GM19035 (cell line): ENCODE measurements around the gene ARAP2.

Source experiments
- ATAC-seq: cut with Tn5 transposase; IDR thresholded peaks from one replicate; pipeline ENCODE4 v1.9.1; 2021; ENCODE audit not compliant: unreplicated experiment

Gene ARAP2

GRCh38 chr4:36130641-36131040, 113.7 kb downstream of the ARAP2 start:
- ATAC-seq = no peak

- no peak for ATAC-seq
Observed at GRCh38 chr4:36128689-36129088, 115.6 kb downstream of the ARAP2 start.

GRCh38 chr4:36123906-36124305, 120.4 kb downstream of the ARAP2 start:
- ATAC-seq = no peak

- no peak for ATAC-seq
Observed at GRCh38 chr4:36115312-36115711, 129.0 kb downstream of the ARAP2 start.

- no peak for ATAC-seq
Observed at GRCh38 chr4:36111172-36111571, 133.1 kb downstream of the ARAP2 start.

- ATAC-seq = no peak
Observed at GRCh38 chr4:36099509-36099908, 144.8 kb downstream of the ARAP2 start.

- ATAC-seq = no peak
Observed at GRCh38 chr4:36094995-36095394, 149.3 kb downstream of the ARAP2 start.

- no peak for ATAC-seq
Observed at GRCh38 chr4:36091997-36092396, 152.3 kb downstream of the ARAP2 start.

- no peak for ATAC-seq
Observed at GRCh38 chr4:36088542-36088941, 155.8 kb downstream of the ARAP2 start.

- no peak for ATAC-seq
Observed at GRCh38 chr4:36086261-36086786, 158.0 kb downstream of the ARAP2 start.

GRCh38 chr4:36082817-36083216, 161.5 kb downstream of the ARAP2 start:
- no peak for ATAC-seq

GRCh38 chr4:36081185-36081584, 163.1 kb downstream of the ARAP2 start:
- ATAC-seq = peak; percentile 87

GRCh38 chr4:36079666-36080065, 164.6 kb downstream of the ARAP2 start:
- ATAC-seq = no peak

- ATAC-seq = no peak
Observed at GRCh38 chr4:36078319-36078718, 166.0 kb downstream of the ARAP2 start.

GRCh38 chr4:36072529-36072928, 171.8 kb downstream of the ARAP2 start:
- no peak for ATAC-seq

- no peak for ATAC-seq
Observed at GRCh38 chr4:36067116-36067515, 177.2 kb downstream of the ARAP2 start.

- ATAC-seq = no peak
Observed at GRCh38 chr4:36065274-36065871, 178.9 kb downstream of the ARAP2 start.

- no peak for ATAC-seq
Observed at GRCh38 chr4:36064117-36064516, 180.2 kb downstream of the ARAP2 start.

- ATAC-seq = no peak
Observed at GRCh38 chr4:36056136-36056535, 188.2 kb downstream of the ARAP2 start.

GRCh38 chr4:36054694-36055422, 189.5 kb downstream of the ARAP2 start:
- no peak for ATAC-seq

- no peak for ATAC-seq
Observed at GRCh38 chr4:36053930-36054329, 190.4 kb downstream of the ARAP2 start.

GRCh38 chr4:36051634-36052033, 192.7 kb downstream of the ARAP2 start:
- ATAC-seq = no peak

- ATAC-seq = no peak
Observed at GRCh38 chr4:36046026-36046425, 198.3 kb downstream of the ARAP2 start.
